NCI-H1436 treated with DMSO at 0.1 percent for 48 hours (cell line): ENCODE data around the gene PIP5KL1.
A peak's percentile ranks its signal among the peaks of the same experiment; 100 is the strongest.

ENCODE experiments used
- DNase-seq: peaks from one replicate; lab custom pipeline; 2025; lab: John Stamatoyannopoulos, UW

The PIP5KL1 gene

GRCh38 chr9:127930231-127931091 lies at the start of gene PIP5KL1:
TSS of gene PIP5KL1 (minus strand) at chr9:127930777. CDS start at chr9:127930752, 25 bp downstream.
- no peak for DNase-seq

- DNase-seq = no peak
Observed at GRCh38 chr9:127980060-127980705, 49.6 kb upstream of the PIP5KL1 start.

GRCh38 chr9:127979333-127980059 lies 48.9 kb upstream of the PIP5KL1 start:
- no peak for DNase-seq

- no peak for DNase-seq
Observed at GRCh38 chr9:127979015-127979332, 48.4 kb upstream of the PIP5KL1 start.

- DNase-seq = no peak
Observed at GRCh38 chr9:127977884-127978647, 47.5 kb upstream of the PIP5KL1 start.

- DNase-seq = no peak
Observed at GRCh38 chr9:127977009-127977883, 46.7 kb upstream of the PIP5KL1 start.

- DNase-seq = peak; percentile 49
Observed at GRCh38 chr9:127976498-127976897, 45.9 kb upstream of the PIP5KL1 start.

GRCh38 chr9:127975376-127976315 lies 45.1 kb upstream of the PIP5KL1 start:
- no peak for DNase-seq

GRCh38 chr9:127974769-127975261 lies 44.2 kb upstream of the PIP5KL1 start:
- no peak for DNase-seq

- no peak for DNase-seq
Observed at GRCh38 chr9:127974001-127974768, 43.6 kb upstream of the PIP5KL1 start.

GRCh38 chr9:127973169-127974000 lies 42.8 kb upstream of the PIP5KL1 start:
- DNase-seq = no peak

GRCh38 chr9:127972236-127972871 lies 41.8 kb upstream of the PIP5KL1 start:
- DNase-seq = no peak

GRCh38 chr9:127971357-127972235 lies 41.0 kb upstream of the PIP5KL1 start:
- DNase-seq = no peak

- DNase-seq = peak; percentile 46
Observed at GRCh38 chr9:127970401-127971313, 40.1 kb upstream of the PIP5KL1 start.

GRCh38 chr9:127968700-127969383 lies 38.3 kb upstream of the PIP5KL1 start:
- DNase-seq = no peak
